Esophagus squamous epithelium (tissue), 4 donors: Measurements from ENCODE around the gene TDRD10.

Source experiments
- CTCF ChIP-seq, 6 experiments: fragments of 450-650 bp in 4 of 6; fragments of 200-600 bp in 2 of 6; sonication (generic) in 2 of 6; IDR thresholded peaks; one replicate each; pipeline ENCODE4 v1.5.1; 2016 to 2019; ENCODE audit warnings: antibody characterized with exemption in 6 of 6, mild to moderate bottlenecking in 4 of 6, moderate library complexity in 4 of 6
- POLR2A ChIP-seq, 4 donors: fragments of 450-650 bp; IDR thresholded peaks; one replicate each; pipeline ENCODE4 v1.6.1; 2017; ENCODE audit warnings: antibody characterized with exemption in 4 of 4, mild to moderate bottlenecking in 4 of 4, moderate library complexity in 3 of 4

- TF ChIP-seq CTCF (IDR thresholded peaks at IDR 0.05) (no peak), POLR2A (IDR thresholded peaks at IDR 0.05) (no peak)
These were observed 12.1 kb downstream of the TDRD10 start for GRCh38 chr1:154514066-154514553.
